Lower lobe of right lung (tissue), 2 donors: Measurements from ENCODE around the gene FRMD1. TPM values are rescaled to one million over a fixed set of nuclear protein-coding genes. Genes with fewer than 3 reads are reported as not detected.

Experiments
- ATAC-seq, 2 donors: fragments of 200-7000 bp; cut with Tn5 transposase; one replicate each; pipeline ENCODE4 v1.9.1; 2020 to 2022; ENCODE audit warnings: mild to moderate bottlenecking in 2 of 2, moderate library complexity in 2 of 2
- DNase-seq: peaks from one replicate; pipeline ENCODE4 v3.0.0-alpha.2; 2020
- H3K27ac ChIP-seq: fragments of 200-600 bp; one replicate; pipeline ENCODE4 v1.8.0; 2022
- H3K27me3 ChIP-seq: fragments of 200-600 bp; one replicate; pipeline ENCODE4 v1.8.0; 2022; ENCODE audit warnings: low read depth
- H3K36me3 ChIP-seq: fragments of 200-600 bp; one replicate; pipeline ENCODE4 v1.8.0; 2022; ENCODE audit warnings: mild to moderate bottlenecking
- H3K4me1 ChIP-seq: fragments of 200-600 bp; one replicate; pipeline ENCODE4 v1.8.0; 2022
- H3K4me3 ChIP-seq: fragments of 200-600 bp; one replicate; pipeline ENCODE4 v1.8.0; 2022; ENCODE audit warnings: mild to moderate bottlenecking
- H3K9me3 ChIP-seq: fragments of 200-600 bp; one replicate; pipeline ENCODE4 v1.8.0; 2022
- CTCF ChIP-seq: fragments of 200-600 bp; IDR thresholded peaks from one replicate; pipeline ENCODE4 v1.8.0; 2022; ENCODE audit warnings: antibody characterized with exemption, mild to moderate bottlenecking
- intact Hi-C: fragments of 100-400 bp; cut with DNase I; formaldehyde crosslinking; loops from one replicate; pipeline ENCODE4 v1.11.0; 2022
- total RNA-seq: library from RNA; stranded (reverse); fragmentation: NEBNext Ultra II Directional; extraction: Animal tissue kit (Norgen Biotek cat#: 25700); gene quantifications from one replicate; pipeline ENCODE4 v1.2.1, GENCODE V29; 2021
- donor health status: DM: no; HTN: yes; CAD: no; lungs with severe emphysema.

Gene FRMD1
- total RNA-seq, 1 donor from 2014 or later, result not detected

- Histone ChIP-seq H3K36me3 (no peaks in the 10 kb centered on the region), H3K27ac (no peak overlapping the region), H3K4me1 (no peaks in the 10 kb centered on the region), H3K27me3 (no peaks in the 10 kb centered on the region), H3K9me3 (no peaks in the 10 kb centered on the region), H3K4me3 (no peak overlapping the region)
- TF ChIP-seq CTCF, result no peak
- peak; percentile 21 to 32 for ATAC-seq
- no peak for DNase-seq
- intact Hi-C loops, result no loop called here
Measured at GRCh38 chr6:168088161-168089053, 9.4 kb upstream of the FRMD1 start.

GRCh38 chr6:168087436-168088160 is 8.6 kb upstream of the FRMD1 start:
- Histone ChIP-seq H3K36me3 (no peaks in the 10 kb centered on the region), H3K4me3 (no peak overlapping the region), H3K27ac (no peak overlapping the region), H3K4me1 (no peaks in the 10 kb centered on the region), H3K9me3 (no peaks in the 10 kb centered on the region), H3K27me3 (no peaks in the 10 kb centered on the region)
- ATAC-seq (no peak), DNase-seq (no peak)
- no peak for TF ChIP-seq CTCF
- intact Hi-C loops, result no loop called here

GRCh38 chr6:168086616-168087015 is 7.6 kb upstream of the FRMD1 start:
- no peak for TF ChIP-seq CTCF
- Histone ChIP-seq H3K9me3 (no peaks in the 10 kb centered on the region), H3K4me1 (no peaks in the 10 kb centered on the region), H3K27ac (no peak overlapping the region), H3K36me3 (no peaks in the 10 kb centered on the region), H3K4me3 (no peak overlapping the region), H3K27me3 (no peaks in the 10 kb centered on the region)
- ATAC-seq (no peak), DNase-seq (no peak)
- intact Hi-C loops, result no loop called here

- Histone ChIP-seq H3K36me3 (no peaks in the 10 kb centered on the region), H3K27me3 (no peaks in the 10 kb centered on the region), H3K27ac (no peak overlapping the region), H3K4me1 (no peaks in the 10 kb centered on the region), H3K4me3 (no peak overlapping the region), H3K9me3 (no peaks in the 10 kb centered on the region)
- ATAC-seq, result no peak
- no peak for TF ChIP-seq CTCF
- DNase-seq, result no peak
- intact Hi-C loops, result no loop called here
Measured at GRCh38 chr6:168086066-168086465, 7.1 kb upstream of the FRMD1 start.

GRCh38 chr6:168084465-168085160 is 5.6 kb upstream of the FRMD1 start:
- TF ChIP-seq CTCF, result no peak
- Histone ChIP-seq H3K36me3 (no peaks in the 10 kb centered on the region), H3K27ac (no peak overlapping the region), H3K4me1 (no peaks in the 10 kb centered on the region), H3K27me3 (no peaks in the 10 kb centered on the region), H3K4me3 (no peak overlapping the region), H3K9me3 (no peaks in the 10 kb centered on the region)
- ATAC-seq (no peak), DNase-seq (no peak)
- intact Hi-C loops, result no loop called here
